Aorta (tissue), 5 donors: ENCODE data around the gene APOBEC3G. TPM values are rescaled to one million over a fixed set of nuclear protein-coding genes. Genes with fewer than 3 reads are reported as not detected.

Experiments
- ATAC-seq: fragments of 200-7000 bp; cut with Tn5 transposase; one replicate; pipeline ENCODE4 v1.9.1; 2022; ENCODE audit warnings: moderate library complexity; ENCODE audit not compliant: low FRiP score
- DNase-seq, 2 donors: peaks; one replicate each; pipeline ENCODE4 v3.0.0-alpha.2; 2020
- H3K27ac ChIP-seq, 2 donors: one replicate each; pipeline ENCODE4 v1.5.1; 2013; ENCODE audit warnings: low read length in 2 of 2, mild to moderate bottlenecking in 2 of 2, moderate library complexity in 2 of 2, control low read depth in 1 of 2, inconsistent platforms in 1 of 2, low read depth in 1 of 2
- H3K27me3 ChIP-seq, 2 donors: one replicate each; pipeline ENCODE4 v1.6.1; 2013; ENCODE audit warnings: control low read depth in 1 of 2, low read length in 1 of 2, mild to moderate bottlenecking in 1 of 2, moderate library complexity in 1 of 2; ENCODE audit not compliant: insufficient read depth in 2 of 2, control insufficient read depth in 1 of 2
- H3K36me3 ChIP-seq, 2 donors: one replicate each; pipeline ENCODE4 v1.6.1; 2013; ENCODE audit warnings: control low read depth in 1 of 2, low read length in 1 of 2, mild to moderate bottlenecking in 1 of 2; ENCODE audit not compliant: insufficient read depth in 2 of 2, control insufficient read depth in 1 of 2
- H3K4me1 ChIP-seq, 2 donors: one replicate each; pipeline ENCODE4 v1.6.1; 2013; ENCODE audit warnings: low read length in 2 of 2, control low read depth in 1 of 2, mild to moderate bottlenecking in 1 of 2, moderate library complexity in 1 of 2; ENCODE audit not compliant: insufficient read depth in 2 of 2, control insufficient read depth in 1 of 2
- H3K4me3 ChIP-seq, 2 donors: one replicate each; pipeline ENCODE4 v1.5.1; 2013; ENCODE audit warnings: low read length in 2 of 2, control low read depth in 1 of 2, mild to moderate bottlenecking in 1 of 2
- H3K9me3 ChIP-seq: one replicate; pipeline ENCODE4 v1.6.1; 2013; ENCODE audit warnings: mild to moderate bottlenecking, low read length; ENCODE audit not compliant: control insufficient read depth
- WGBS, 2 donors: extraction: QIAGEN DNeasy Blood & Tissue Kit; methylation state at CpG; one replicate each; pipeline ENCODE4 v1.1.7; 2013; 5-methylcytosine and 5-hydroxymethylcytosine counted together
- intact Hi-C, 2 donors: fragments of 100-400 bp; cut with DNase I; formaldehyde crosslinking; loops; one replicate each; pipeline versions ENCODE4 v1.14.2 to v1.15.0; 2022
- polyA plus RNA-seq, 2 donors: library from polyadenylated mRNA; stranded (reverse); fragments of 200-250 nt; gene quantifications; one replicate each; pipeline ENCODE4 v1.2.3, GENCODE V29; 2013
- total RNA-seq, 2 donors: library from RNA; stranded (reverse); fragmentation: NEBNext Ultra II Directional; extraction: Animal tissue kit (Norgen Biotek cat#: 25700); gene quantifications; one replicate each; pipeline ENCODE4 v1.2.1, GENCODE V29; 2021
- donor health status: healthy with polysubstance abuse.
- donor health status: Bipolar disorder and iron deficiency.
- donor health status: DM: no; HTN: no; CAD: no.
- donor health status: DM: no; HTN: no; CAD: no.
- donor health status: DM: yes; HTN: yes; CAD: no.

Gene APOBEC3G
- total and polyA plus RNA-seq, 4 donors = 6.3 to 10.1 (median 8.2) TPM

GRCh38 chr22:39110631-39111561 lies 33.8 kb downstream of the APOBEC3G start:
- Histone ChIP-seq H3K27ac (no peak overlapping the region), H3K4me3 (no peak overlapping the region), H3K9me3 (no peaks in the 10 kb centered on the region), H3K27me3 (no peaks in the 10 kb centered on the region), H3K36me3 (no peaks in the 10 kb centered on the region), H3K4me1 (no peaks in the 10 kb centered on the region)
- no peak for ATAC-seq
- intact Hi-C loops = no loop called here
- DNase-seq = peak in 1 of 2 donors; percentile 21
- 72 to 77% methylated on average over 15 of the region's 15 CpGs for WGBS, 2 donors

DNA sequence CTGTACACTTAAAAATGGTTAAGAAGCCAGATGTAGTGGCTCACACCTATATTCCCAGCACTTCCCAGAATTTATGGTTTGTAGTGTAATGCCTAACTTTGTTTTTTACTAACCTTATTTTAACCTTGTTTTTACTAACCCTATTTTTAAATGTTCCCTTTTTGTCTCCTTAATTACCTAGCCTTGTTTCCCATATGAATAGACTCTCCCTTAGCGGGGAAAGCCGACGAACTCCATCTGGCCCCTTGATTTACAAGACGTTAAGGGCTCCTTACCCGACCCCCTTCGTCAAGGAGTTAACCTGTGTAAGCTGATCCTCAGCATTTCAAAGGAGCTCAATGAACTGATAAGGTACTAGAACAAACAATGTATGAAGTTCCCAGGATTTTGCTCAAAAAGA lies 37.0 kb downstream of the APOBEC3G start:
- no peaks in the 10 kb centered on the region for H3K9me3 ChIP-seq
- 25 to 38% methylated on average over 6 of the region's 6 CpGs for WGBS, 2 donors
- no peaks in the 10 kb centered on the region for H3K36me3 ChIP-seq
- intact Hi-C loops = no loop called here
- ATAC-seq (no peak), DNase-seq (peak in 1 of 2 donors; percentile 2)
- H3K27me3 ChIP-seq = no peaks in the 10 kb centered on the region
- H3K4me1 ChIP-seq = no peaks in the 10 kb centered on the region
- no peak overlapping the region for H3K27ac ChIP-seq
- no peak overlapping the region for H3K4me3 ChIP-seq

DNA sequence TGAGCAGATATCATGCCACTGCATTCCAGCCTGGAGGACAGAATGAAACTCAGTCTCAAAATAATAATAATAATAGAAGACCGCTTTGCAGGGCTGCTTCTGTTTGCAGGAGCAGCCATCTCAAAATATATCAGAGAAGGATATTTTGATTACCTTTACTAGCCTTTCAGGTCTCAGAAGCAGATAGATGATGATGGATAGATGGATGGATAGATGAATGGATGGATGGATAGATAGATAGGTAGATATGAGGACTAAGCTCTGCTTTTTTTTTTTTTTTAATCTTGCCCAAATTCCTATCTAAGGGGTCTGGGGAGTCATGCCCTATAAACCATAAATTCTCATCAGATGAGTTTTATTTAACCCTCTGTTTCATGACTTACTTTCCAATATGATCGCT lies 38.5 kb downstream of the APOBEC3G start:
- DNase-seq = no peak
- no peak overlapping the region for H3K27ac ChIP-seq
- ATAC-seq = no peak
- 80 to 90% methylated on average over 2 of the region's 2 CpGs for WGBS, 2 donors
- no peak overlapping the region for H3K4me3 ChIP-seq
- H3K36me3 ChIP-seq = no peaks in the 10 kb centered on the region
- no peaks in the 10 kb centered on the region for H3K4me1 ChIP-seq
- no peaks in the 10 kb centered on the region for H3K27me3 ChIP-seq
- intact Hi-C loops = no loop called here
- no peaks in the 10 kb centered on the region for H3K9me3 ChIP-seq

DNA sequence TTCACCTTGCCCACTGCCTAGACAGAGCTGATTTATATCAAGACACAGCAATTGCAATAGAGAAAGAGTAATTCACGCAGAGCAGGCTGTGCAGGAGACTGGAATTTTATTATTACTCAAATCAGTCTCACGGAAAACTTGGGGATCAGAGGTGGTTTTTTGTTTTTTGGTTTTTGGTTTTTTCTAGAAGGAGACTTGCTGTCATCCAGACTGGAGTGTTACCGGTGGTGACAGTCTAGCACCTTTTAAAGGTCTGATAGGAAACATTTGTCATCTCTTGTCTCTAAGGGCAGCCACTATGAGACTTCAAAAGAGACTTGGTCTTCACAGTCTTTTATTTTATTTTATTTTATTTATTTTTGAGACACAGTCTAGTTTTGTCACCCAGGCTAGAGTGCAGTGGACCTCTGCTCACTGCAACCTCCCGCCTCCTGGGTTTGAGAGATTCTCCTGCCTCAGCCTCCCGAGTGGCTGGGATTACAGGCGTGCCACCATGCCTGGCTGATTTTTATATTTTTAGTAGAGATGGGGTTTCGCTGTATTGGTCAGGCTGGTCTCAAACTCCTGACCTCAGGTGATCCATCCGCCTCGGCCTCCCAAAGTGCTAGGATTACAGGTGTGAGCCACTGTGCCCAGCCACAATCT lies 39.0 kb downstream of the APOBEC3G start:
- ATAC-seq (no peak), DNase-seq (peak in 1 of 2 donors; percentile 8)
- H3K27ac ChIP-seq = no peak overlapping the region
- no peaks in the 10 kb centered on the region for H3K36me3 ChIP-seq
- H3K9me3 ChIP-seq = no peaks in the 10 kb centered on the region
- no peaks in the 10 kb centered on the region for H3K27me3 ChIP-seq
- no peaks in the 10 kb centered on the region for H3K4me1 ChIP-seq
- WGBS, 2 donors = 83 to 84% methylated on average over 9 of the region's 9 CpGs
- intact Hi-C loops = no loop called here
- H3K4me3 ChIP-seq = no peak overlapping the region

DNA sequence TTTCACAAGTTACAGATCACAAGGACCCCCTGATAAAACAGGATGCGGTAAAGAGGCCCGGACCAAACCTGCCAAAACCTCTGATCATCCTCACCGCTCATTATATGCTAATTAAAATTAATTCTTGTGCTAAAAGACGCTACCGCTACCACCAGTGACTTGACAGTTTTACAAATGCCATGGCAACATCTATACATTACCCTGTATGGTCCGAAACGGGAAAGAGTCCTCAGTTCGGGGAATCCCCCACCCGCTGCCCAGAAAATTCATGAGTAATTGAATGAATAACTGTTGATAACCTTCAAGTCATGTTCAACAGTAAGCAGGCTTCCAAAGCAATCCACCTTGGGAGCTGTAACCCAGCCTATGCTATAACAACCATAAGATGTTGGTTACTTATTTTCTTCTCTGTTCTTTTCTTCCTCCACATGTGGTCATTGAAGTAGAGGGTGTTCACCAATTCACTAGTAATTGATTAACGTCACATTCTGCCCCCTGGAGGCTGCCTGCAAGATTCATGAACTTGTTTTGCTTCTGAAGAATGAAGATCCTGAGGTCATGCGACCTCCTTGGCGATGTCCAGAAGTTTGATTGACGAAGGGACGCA lies 40.6 kb downstream of the APOBEC3G start:
- DNase-seq (peak; percentile 22 to 66), ATAC-seq (no peak)
- H3K4me1 ChIP-seq = no peaks in the 10 kb centered on the region
- no peak overlapping the region for H3K27ac ChIP-seq
- intact Hi-C loops = no loop called here
- 68 to 74% methylated on average over 14 of the region's 14 CpGs for WGBS, 2 donors
- H3K9me3 ChIP-seq = no peaks in the 10 kb centered on the region
- H3K4me3 ChIP-seq = no peak overlapping the region
- H3K27me3 ChIP-seq = no peaks in the 10 kb centered on the region
- no peaks in the 10 kb centered on the region for H3K36me3 ChIP-seq

DNA sequence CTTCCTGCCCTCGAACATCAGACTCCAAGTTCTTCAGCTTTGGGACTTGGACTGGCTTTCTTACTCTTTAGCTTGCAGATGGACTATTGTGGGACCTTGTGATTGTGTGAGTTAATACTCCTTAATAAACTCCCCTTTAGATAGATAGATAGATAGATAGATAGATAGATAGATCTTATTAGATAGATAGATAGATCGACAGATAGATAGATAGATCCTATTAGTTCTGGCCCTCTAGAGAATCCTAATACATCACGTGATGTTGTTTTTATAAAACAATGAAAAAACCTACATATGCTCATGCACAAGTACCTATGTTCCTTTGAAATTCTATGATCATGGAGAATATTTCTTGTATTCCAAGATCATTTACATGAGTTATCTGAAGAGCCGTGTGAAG lies 43.9 kb downstream of the APOBEC3G start:
- no peaks in the 10 kb centered on the region for H3K9me3 ChIP-seq
- ATAC-seq = no peak
- no peaks in the 10 kb centered on the region for H3K4me1 ChIP-seq
- no peak for DNase-seq
- WGBS, 2 donors = 88 to 90% methylated on average over 4 of the region's 4 CpGs
- no peaks in the 10 kb centered on the region for H3K27me3 ChIP-seq
- intact Hi-C loops = loop anchor here (5.0 to 10.0 kb wide), 5 partner anchors 114 to 356 kb away; partner anchors contain the start of gene CBX6 (in 1 of the 2)
- H3K36me3 ChIP-seq = no peaks in the 10 kb centered on the region
- H3K27ac ChIP-seq = no peak overlapping the region
- no peak overlapping the region for H3K4me3 ChIP-seq

- WGBS, 2 donors = 96 to 97% methylated on average over 17 of the region's 17 CpGs
- no peak overlapping the region for H3K4me3 ChIP-seq
- H3K27ac ChIP-seq = no peak overlapping the region
- intact Hi-C loops = loop anchor here (5.0 to 10.0 kb wide), 5 partner anchors 116 to 358 kb away; partner anchors contain the start of gene CBX6 (in 1 of the 2)
- no peaks in the 10 kb centered on the region for H3K27me3 ChIP-seq
- no peaks in the 10 kb centered on the region for H3K9me3 ChIP-seq
- DNase-seq = no peak
- no peaks in the 10 kb centered on the region for H3K4me1 ChIP-seq
- H3K36me3 ChIP-seq = no peaks in the 10 kb centered on the region
- ATAC-seq = no peak
These were observed 45.8 kb downstream of the APOBEC3G start for GRCh38 chr22:39122772-39123470.
